Neural progenitor cell (in vitro differentiated cells): ENCODE results near the gene TBC1D1. TPM values are rescaled to one million over a fixed set of nuclear protein-coding genes. Genes with fewer than 3 reads are reported as not detected.

Experiments used
- DNase-seq: peaks from one replicate; pipeline ENCODE4 v3.0.0-alpha.2; 2016; ENCODE audit warnings: low spot score
- H2AFZ ChIP-seq: fragments of 200-600 bp; sonication (generic); replicated peaks from 2 replicates; pipeline ENCODE4 v1.6.1; 2016; ENCODE audit warnings: antibody characterized with exemption
- H3F3A ChIP-seq: fragments of 200-600 bp; sonication (generic); 2 replicates; pipeline ENCODE4 v1.6.1; 2016; ENCODE audit warnings: antibody characterized with exemption, low read depth
- H3K27ac ChIP-seq: fragments of 200-600 bp; sonication (generic); 2 replicates; pipeline ENCODE4 v1.5.1; 2016; ENCODE audit warnings: mild to moderate bottlenecking
- H3K27me3 ChIP-seq: fragments of 200-600 bp; sonication (generic); 2 replicates; pipeline ENCODE4 v1.6.1; 2016; ENCODE audit warnings: mild to moderate bottlenecking, moderate library complexity
- H3K36me3 ChIP-seq: fragments of 200-600 bp; sonication (generic); 2 replicates; pipeline ENCODE4 v1.5.1; 2016
- H3K4me1 ChIP-seq: fragments of 200-600 bp; sonication (generic); 2 replicates; pipeline ENCODE4 v1.6.1; 2016; ENCODE audit warnings: mixed run types
- H3K4me2 ChIP-seq: fragments of 200-600 bp; sonication (generic); 2 replicates; pipeline ENCODE4 v1.6.1; 2016
- H3K4me3 ChIP-seq: fragments of 200-600 bp; sonication (generic); 2 replicates; pipeline ENCODE4 v1.5.1; 2016
- H3K79me2 ChIP-seq: fragments of 200-600 bp; sonication (generic); 2 replicates; pipeline ENCODE4 v1.6.1; 2016; ENCODE audit warnings: low read depth
- H3K9ac ChIP-seq: fragments of 200-600 bp; sonication (generic); 2 replicates; pipeline ENCODE4 v1.6.1; 2016
- H3K9me3 ChIP-seq: fragments of 200-600 bp; sonication (generic); 2 replicates; pipeline ENCODE4 v1.5.1; 2016; ENCODE audit warnings: low read depth
- H4K20me1 ChIP-seq: fragments of 200-600 bp; sonication (generic); 2 replicates; pipeline ENCODE4 v1.6.1; 2016; ENCODE audit warnings: low read depth
- H3K27ac Mint-ChIP-seq: 3 replicates; pipeline ENCODE4 v1.8.0; 2021; ENCODE audit warnings: mixed read lengths
- H3K27me3 Mint-ChIP-seq: 2 replicates; pipeline ENCODE4 v1.8.0; 2022; ENCODE audit warnings: low read depth, mild to moderate bottlenecking, inconsistent platforms, moderate library complexity, mixed read lengths; ENCODE audit not compliant: insufficient read depth
- H3K36me3 Mint-ChIP-seq: 3 replicates; pipeline ENCODE4 v1.8.0; 2021; ENCODE audit warnings: mixed read lengths
- H3K4me1 Mint-ChIP-seq: 3 replicates; pipeline ENCODE4 v1.8.0; 2021; ENCODE audit warnings: mixed read lengths
- H3K4me3 Mint-ChIP-seq: 3 replicates; pipeline ENCODE4 v1.8.0; 2021; ENCODE audit warnings: mild to moderate bottlenecking, moderate library complexity, mixed read lengths
- H3K9me3 Mint-ChIP-seq: 3 replicates; pipeline ENCODE4 v1.8.0; 2020; ENCODE audit warnings: mixed read lengths
- CTCF ChIP-seq: fragments of 200-600 bp; sonication (generic); IDR thresholded peaks from 2 replicates; pipeline ENCODE4 v1.5.1; 2017; ENCODE audit warnings: antibody characterized with exemption, mild to moderate bottlenecking
- EZH2 ChIP-seq: fragments of 200-600 bp; sonication (generic); IDR thresholded peaks from 2 replicates; pipeline ENCODE4 v1.6.1; 2017; ENCODE audit warnings: antibody characterized with exemption, mild to moderate bottlenecking, moderate library complexity
- EZH2phosphoT487 ChIP-seq: fragments of 200-600 bp; sonication (generic); IDR thresholded peaks from 2 replicates; pipeline ENCODE4 v1.6.1; 2017; ENCODE audit warnings: antibody characterized with exemption
- total RNA-seq: library from RNA; depleted of rRNA; stranded (reverse); fragments of >200 nt; gene quantifications from 2 replicates; pipeline ENCODE4 v1.2.3, GENCODE V29; 2015; ENCODE audit warnings: low replicate concordance

TBC1D1 gene
- total RNA-seq, 1 donor from 2014 or later: 208 TPM

DNA sequence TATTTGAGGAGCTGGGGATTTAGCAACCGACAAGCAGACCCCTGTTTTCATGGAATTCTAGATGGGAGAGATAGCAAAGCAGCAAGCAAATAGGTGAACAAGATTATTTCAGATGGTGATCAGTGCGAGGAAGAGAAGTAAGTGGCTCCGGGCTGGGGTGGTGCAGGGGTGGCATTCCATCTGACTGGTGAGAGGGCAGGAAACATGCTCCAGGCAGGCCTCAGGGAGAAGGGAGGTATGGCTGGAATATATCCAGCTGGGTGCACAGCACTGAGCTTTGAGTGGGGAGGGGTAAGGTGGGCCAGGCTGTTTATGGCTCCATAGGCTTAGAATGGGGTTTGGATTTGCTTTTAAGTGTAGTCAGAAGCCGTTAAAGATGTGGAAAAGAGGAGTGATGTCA lies 90.5 kb downstream of the TBC1D1 start:
- peaks cover 12% of the 10 kb centered on the region for H3K4me1 ChIP-seq
- Mint-ChIP-seq H3K4me1 (peaks cover 20% of the 10 kb centered on the region), H3K9me3 (no peaks in the 10 kb centered on the region), H3K4me3 (no peak overlapping the region), H3K36me3 (no peaks in the 10 kb centered on the region), H3K27ac (no peak overlapping the region), H3K27me3 (no peaks in the 10 kb centered on the region)
- H3K27ac ChIP-seq: no peak overlapping the region
- H3K4me3 ChIP-seq: no peak overlapping the region
- H3K9me3 ChIP-seq: no peaks in the 10 kb centered on the region
- no peak for DNase-seq
- peaks cover 86% of the 10 kb centered on the region for H3K79me2 ChIP-seq
- TF ChIP-seq EZH2phosphoT487: no peak
- TF ChIP-seq CTCF: no peak
- TF ChIP-seq EZH2: no peak
- peaks cover 39% of the 10 kb centered on the region for H4K20me1 ChIP-seq
- H3F3A ChIP-seq: peaks cover 17% of the 10 kb centered on the region
- H3K27me3 ChIP-seq: no peaks in the 10 kb centered on the region
- no peaks in the 10 kb centered on the region for H3K36me3 ChIP-seq
- no peak overlapping the region for H3K4me2 ChIP-seq
- H3K9ac ChIP-seq: no peak overlapping the region
- H2AFZ ChIP-seq: no peak overlapping the region

DNA sequence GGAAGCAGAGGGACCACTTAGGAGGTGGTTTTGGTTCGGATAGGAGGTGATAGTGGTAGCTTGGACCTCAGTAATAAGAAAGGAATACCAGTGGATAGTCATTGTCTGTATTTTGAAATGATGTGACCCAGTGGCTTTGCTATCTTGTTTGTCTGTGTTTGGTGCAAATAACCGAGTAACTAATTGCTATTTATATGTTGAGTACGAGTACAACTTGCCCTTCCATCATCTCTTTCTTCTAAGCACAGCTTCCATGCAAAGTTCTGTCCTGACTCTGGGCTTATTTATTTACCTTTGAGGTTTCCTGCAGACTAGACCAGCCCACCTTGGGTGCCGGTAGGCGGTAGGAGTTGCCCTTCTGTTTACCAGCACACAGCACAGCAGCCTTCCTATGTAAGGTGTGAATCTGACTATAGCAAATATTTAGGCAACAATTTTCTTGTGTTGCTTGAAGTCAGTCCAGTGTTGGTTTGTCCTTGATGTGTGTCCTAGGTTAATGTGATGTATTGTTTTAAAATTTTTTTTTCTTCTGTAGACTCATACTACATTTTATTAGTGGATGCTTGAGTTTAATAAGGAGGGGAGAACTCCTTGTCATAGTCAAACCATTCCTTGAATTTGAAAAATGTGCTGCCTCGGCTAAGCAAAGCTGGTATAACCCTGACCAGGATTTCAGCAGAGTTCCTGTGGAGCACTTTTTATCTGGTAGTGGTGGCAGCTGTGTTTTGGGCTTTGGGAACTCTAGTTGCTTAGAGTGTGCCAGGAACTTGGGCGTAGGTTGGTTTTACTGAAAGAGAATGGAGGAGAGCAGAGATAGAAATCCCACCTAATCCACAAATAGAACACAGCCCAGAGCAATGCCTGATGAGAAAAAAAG lies 91.2 kb downstream of the TBC1D1 start:
- peaks cover 2% of the 10 kb centered on the region for H3K27me3 Mint-ChIP-seq

DNA sequence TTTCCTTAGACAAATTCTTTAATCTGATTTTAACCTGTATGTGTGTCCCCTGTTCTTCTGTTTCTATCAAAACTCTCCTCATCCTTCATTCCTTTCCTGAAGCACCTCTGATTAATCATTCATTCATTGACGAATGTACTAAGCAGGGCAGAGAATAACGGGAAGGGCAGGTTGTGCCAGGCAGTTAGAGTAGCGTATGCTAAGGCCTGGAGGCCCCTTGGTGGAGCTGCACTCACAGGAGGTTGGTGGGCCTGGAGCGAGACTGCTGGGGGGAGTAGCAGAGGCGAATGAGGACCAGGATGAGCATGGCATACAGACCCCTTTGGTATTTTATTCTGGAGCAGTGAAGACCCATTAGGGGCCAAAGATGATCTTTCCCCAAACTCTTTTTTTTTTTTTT lies 91.9 kb downstream of the TBC1D1 start:
- TF ChIP-seq EZH2phosphoT487: no peak
- TF ChIP-seq CTCF: no peak
- no peak for TF ChIP-seq EZH2
- Histone ChIP-seq H3K4me1 (peaks cover 8% of the 10 kb centered on the region), H2AFZ (no peak overlapping the region), H3K27ac (no peak overlapping the region), H3K9ac (no peak overlapping the region), H4K20me1 (peaks cover 50% of the 10 kb centered on the region), H3K36me3 (no peaks in the 10 kb centered on the region), H3K9me3 (no peaks in the 10 kb centered on the region), H3K79me2 (peaks cover 98% of the 10 kb centered on the region), H3K4me2 (no peak overlapping the region), H3F3A (peaks cover 7% of the 10 kb centered on the region), H3K4me3 (no peak overlapping the region), H3K27me3 (no peaks in the 10 kb centered on the region)
- Mint-ChIP-seq H3K4me1 (peaks cover 17% of the 10 kb centered on the region), H3K27ac (peak overlapping the region; percentile 28), H3K9me3 (no peaks in the 10 kb centered on the region), H3K27me3 (peaks cover 2% of the 10 kb centered on the region), H3K36me3 (no peaks in the 10 kb centered on the region), H3K4me3 (no peak overlapping the region)
- no peak for DNase-seq

More for the DNA sequence above, 91.2 kb downstream of the TBC1D1 start:
- H3K9me3 Mint-ChIP-seq: no peaks in the 10 kb centered on the region
- Histone ChIP-seq H3K27ac (no peak overlapping the region), H3K79me2 (peaks cover 93% of the 10 kb centered on the region), H2AFZ (no peak overlapping the region), H3K4me3 (no peak overlapping the region), H3K4me2 (no peak overlapping the region), H4K20me1 (peaks cover 43% of the 10 kb centered on the region), H3K9me3 (no peaks in the 10 kb centered on the region), H3F3A (peaks cover 11% of the 10 kb centered on the region), H3K27me3 (no peaks in the 10 kb centered on the region), H3K4me1 (peaks cover 8% of the 10 kb centered on the region), H3K9ac (no peak overlapping the region), H3K36me3 (no peaks in the 10 kb centered on the region)
- no peak for DNase-seq
- H3K36me3 Mint-ChIP-seq: no peaks in the 10 kb centered on the region
- H3K27ac Mint-ChIP-seq: no peak overlapping the region
- peaks cover 17% of the 10 kb centered on the region for H3K4me1 Mint-ChIP-seq
- TF ChIP-seq EZH2phosphoT487: no peak
- no peak for TF ChIP-seq EZH2
- TF ChIP-seq CTCF: no peak
- no peak overlapping the region for H3K4me3 Mint-ChIP-seq
